ENCODE results near the gene FRMD1. TPM values are rescaled to one million over a fixed set of nuclear protein-coding genes. Genes with fewer than 3 reads are reported as not detected.

Gene FRMD1
- total and polyA plus RNA-seq, 2 of the 8 experiments (the other 6 are each of a cell fraction or from before 2014, with no cell fraction given), result 0.36 TPM; not detected in 1

GRCh38 chr6:168034537-168034936, 44.5 kb downstream of the FRMD1 start:
- no peak overlapping the region; the same call in 1 of the 2 replicates for H2AK5ac ChIP-seq (ENCODE audit: low read depth, low read length)
- CTCF ChIA-PET (ENCODE audit: partially characterized antibody), result interaction anchor here (1.3 to 1.7 kb wide), 2 partner anchors 26 to 28 kb away, joined by 5 to 6 read pairs; no protein-coding TSS in a partner anchor
- H3K56ac ChIP-seq (replicated peaks; ENCODE audit: insufficient read length, low read depth, low read length), result no peak overlapping the region
- 79% methylated on average over 18 of the region's 18 CpGs; no CpG with 5 or more reads in 1 of the 2 experiments for WGBS, 2 experiments (ENCODE audit: extremely low coverage in 1 of 2, insufficient coverage in 1 of 2, insufficient read length in 1 of 2, insufficient replicate concordance in 2 of 2, low coverage in 1 of 2, low lambda C conversion rate in 2 of 2, missing lambda C conversion rate in 1 of 2)
- H3K4me2 ChIP-seq (ENCODE audit: insufficient read depth in 1 of 2, low read depth in 2 of 2, low read length in 2 of 2), result peak overlapping the region in 1 of 2 experiments; percentile 66; a peak in 2 of 4 replicates
- no peak overlapping the region for H3K14ac ChIP-seq (ENCODE audit: insufficient read length)
- TF ChIP-seq TCF12 (IDR thresholded peaks at IDR 0.05; ENCODE audit: low read depth, low read length) (no peak), GABPA (IDR thresholded peaks at IDR 0.05; ENCODE audit: borderline replicate concordance, insufficient read depth, low read length) (no peak), FOSL1 (IDR thresholded peaks at IDR 0.05; ENCODE audit: insufficient read depth, low read depth, low read length) (no peak), GTF2F1 (IDR thresholded peaks at IDR 0.05; ENCODE audit: borderline replicate concordance, low read depth, low read length) (no peak), JUND (IDR thresholded peaks at IDR 0.05; ENCODE audit: low read length) (no peak), CEBPB (IDR thresholded peaks at IDR 0.05; ENCODE audit: low read depth, low read length) (no peak), NANOG (IDR thresholded peaks at IDR 0.05; ENCODE audit: insufficient read depth, low read depth, low read length, poor library complexity, severe bottlenecking) (no peak), KDM5A (IDR thresholded peaks at IDR 0.05; ENCODE audit: low read length) (no peak), MAX (IDR thresholded peaks at IDR 0.05) (no peak), BCL11A (IDR thresholded peaks at IDR 0.05; ENCODE audit: low read depth in 2 of 2, low read length in 2 of 2) (no peak)
- H3K79me2 ChIP-seq (ENCODE audit: control insufficient read depth in 1 of 2, insufficient read depth in 2 of 2, low read length in 2 of 2), result no peaks in the 10 kb centered on the region
- no peaks in the 10 kb centered on the region; a peak in 1 of 7 replicates for H3K27me3 ChIP-seq (replicated peaks in 1 of 4; ENCODE audit: control insufficient read depth in 3 of 4, extremely low read depth in 1 of 4, insufficient read depth in 3 of 4, low read length in 3 of 4)
- H3K4me1 ChIP-seq (replicated peaks in 1 of 4; ENCODE audit: control insufficient read depth in 3 of 4, insufficient read depth in 4 of 4, low read length in 3 of 4), result peaks cover 0 to 8% (median 2%) of the 10 kb centered on the region in 4 experiments; a peak in 3 of 7 replicates
- no peak overlapping the region for H3K4ac ChIP-seq (replicated peaks; ENCODE audit: insufficient read length, low read depth, low read length)
- no peak overlapping the region for H2BK120ac ChIP-seq (replicated peaks; ENCODE audit: low read depth, low read length)
- H3K23ac ChIP-seq (ENCODE audit: insufficient read length), result no peak overlapping the region
- FAIRE-seq (no peak), DNase-seq (ENCODE audit: low read depth in 1 of 2, low spot score in 2 of 2) (no peak)
- no peak overlapping the region for H3K9ac ChIP-seq (replicated peaks in 1 of 4; ENCODE audit: extremely low read depth in 1 of 4, low read depth in 3 of 4, low read length in 3 of 4)
- H4K5ac ChIP-seq (ENCODE audit: insufficient read length, low read depth, low read length), result no peak overlapping the region
- peak overlapping the region; percentile 72 for H4K91ac ChIP-seq (replicated peaks; ENCODE audit: insufficient read length, low read length)
- no peak overlapping the region for H3K4me3 ChIP-seq (ENCODE audit: extremely low read depth in 1 of 4, insufficient read depth in 2 of 4, low read depth in 3 of 4, low read length in 4 of 4)
- peaks cover 14% of the 10 kb centered on the region in 2 experiments for H3K9me3 ChIP-seq (ENCODE audit: insufficient read depth in 2 of 2, low read depth in 1 of 2, low read length in 1 of 2)
- no peak overlapping the region for H2BK5ac ChIP-seq (ENCODE audit: low read depth, low read length)
- POLR2A ChIA-PET (ENCODE audit: partially characterized antibody), result no interaction called here
- no peak overlapping the region for H2BK20ac ChIP-seq (ENCODE audit: low read length)
- no peak overlapping the region for H2BK15ac ChIP-seq (ENCODE audit: low read length)
- no peak overlapping the region for H3K27ac ChIP-seq (ENCODE audit: low read depth, low read length)
- peaks cover 0 to 2% (median 0%) of the 10 kb centered on the region in 4 experiments; a peak in 2 of 8 replicates for H3K36me3 ChIP-seq (ENCODE audit: control insufficient read depth in 2 of 4, insufficient read depth in 4 of 4, low read length in 3 of 4)
- H2AFZ ChIP-seq (ENCODE audit: low read length), result no peak overlapping the region
- H3K23me2 ChIP-seq (ENCODE audit: low read depth, low read length), result no peaks in the 10 kb centered on the region
- no peaks in the 10 kb centered on the region for H3K79me1 ChIP-seq (ENCODE audit: low read depth, low read length)
- H4K20me1 ChIP-seq (replicated peaks in 1 of 2; ENCODE audit: control insufficient read depth in 1 of 2, insufficient read depth in 2 of 2, low read length in 2 of 2), result no peaks in the 10 kb centered on the region
- H4K8ac ChIP-seq (ENCODE audit: extremely low read depth, insufficient read depth, low read length), result no peak overlapping the region
- no peak overlapping the region; the same call in 1 of the 2 replicates for H3K18ac ChIP-seq (ENCODE audit: extremely low read depth, low read length)
- no peak overlapping the region for H2BK12ac ChIP-seq (ENCODE audit: low read depth, low read length)
